Measurements from ENCODE around the gene DNAJC30. TPM values are rescaled to one million over a fixed set of nuclear protein-coding genes. Genes with fewer than 3 reads are reported as not detected.

Gene DNAJC30
- polyA plus RNA-seq, 3 donors from 2014 or later: 3.3 to 8.8 (median 7.3) TPM

Other genes starting within 250 kb of the DNAJC30 start
- gene FZD9, start 249.7 kb downstream of the DNAJC30 start, polyA plus RNA-seq: under 1 TPM in 1 of 3 donors, not detected in 2; 0.37 TPM
- gene BAZ1B, start 161.2 kb downstream of the DNAJC30 start, polyA plus RNA-seq: 10 to 100 TPM in 1 of 3 donors, 1 to 10 TPM in 2; 3.6 to 23.4 (median 7.4) TPM
- gene BCL7B, start 125.8 kb downstream of the DNAJC30 start, polyA plus RNA-seq: 100 to 1,000 TPM in 1 of 3 donors, 10 to 100 TPM in 2; 89.1 to 103 (median 95.5) TPM
- gene TBL2, start 104.9 kb downstream of the DNAJC30 start, polyA plus RNA-seq: 10 to 100 TPM; 19.3 to 32.4 (median 21.7) TPM
- not detected for gene MLXIPL, start 58.9 kb downstream of the DNAJC30 start, polyA plus RNA-seq
- under 1 TPM in 1 of 3 donors, not detected in 2; 0.39 TPM for gene VPS37D, start 15.6 kb downstream of the DNAJC30 start, polyA plus RNA-seq
- gene BUD23, start 144 bp upstream of the DNAJC30 start, polyA plus RNA-seq: 100 to 1,000 TPM; 121 to 208 (median 122) TPM
- 1 to 10 TPM; 2.1 to 5.3 (median 4.0) TPM for gene STX1A, start 36.2 kb upstream of the DNAJC30 start, polyA plus RNA-seq
- gene ABHD11, start 55.3 kb upstream of the DNAJC30 start, polyA plus RNA-seq: 10 to 100 TPM; 12.7 to 19.4 (median 16.5) TPM
- not detected for gene CLDN3, start 86.8 kb upstream of the DNAJC30 start, polyA plus RNA-seq
- gene CLDN4, start 147.5 kb upstream of the DNAJC30 start, polyA plus RNA-seq: not detected
- under 1 TPM in 1 of 3 donors, not detected in 2; 0.46 TPM for gene METTL27, start 159.1 kb upstream of the DNAJC30 start, polyA plus RNA-seq
- gene TMEM270, start 177.7 kb upstream of the DNAJC30 start, polyA plus RNA-seq: not detected

Data from immature natural killer cell (primary cell).